ENCODE results near the gene INPP5D. TPM values are rescaled to one million over a fixed set of nuclear protein-coding genes. Genes with fewer than 3 reads are reported as not detected.

The INPP5D gene
- total RNA-seq, 4 donors from 2014 or later, result 22.8 to 55.3 (median 42.1) TPM

DNA sequence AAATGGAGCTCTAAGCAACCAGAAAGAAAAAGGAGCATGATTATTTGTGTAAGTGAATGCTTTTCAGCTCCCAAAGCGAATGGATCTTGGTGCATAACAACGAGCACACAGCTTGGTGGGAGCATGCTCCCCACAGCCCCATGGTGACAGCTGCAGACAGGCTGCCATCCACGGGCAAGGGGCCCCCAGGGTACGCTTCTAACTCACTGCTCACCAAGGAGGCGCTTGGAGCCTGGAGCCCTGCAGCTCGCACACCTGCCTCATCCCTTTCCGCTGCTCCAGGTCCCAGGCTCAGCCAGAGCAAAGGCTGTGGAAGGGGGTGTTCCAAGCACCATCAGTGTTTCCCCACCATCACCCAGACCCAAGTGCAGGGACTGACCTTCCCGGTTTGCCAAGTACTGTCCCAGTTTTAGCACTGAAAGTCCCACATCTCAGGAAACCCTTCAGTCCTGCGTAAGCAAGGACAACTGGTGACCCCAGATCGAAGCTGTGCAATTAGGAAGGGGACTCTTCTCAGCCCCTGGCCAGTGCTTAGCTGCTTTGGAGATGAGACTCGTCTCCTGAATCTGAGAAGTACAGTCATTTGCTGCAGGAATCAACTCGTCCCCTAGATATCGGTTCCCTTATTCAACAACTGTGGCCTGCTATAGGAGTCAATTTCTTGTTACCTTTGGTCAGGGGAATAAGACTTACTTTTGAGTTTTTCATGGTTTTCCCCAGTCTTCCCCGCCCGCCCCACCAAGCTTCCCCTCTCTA, 141.3 kb downstream of the INPP5D start:
- no peak for TF ChIP-seq POLR2A (IDR thresholded peaks at IDR 0.05)
- no peak for DNase-seq (ENCODE audit: low spot score in 2 of 2)
- 75 to 84% methylated on average over 15 of the region's 15 CpGs for WGBS, 2 donors

GRCh38 chr2:233202531-233202944, 142.4 kb downstream of the INPP5D start:
- WGBS, 2 donors, result 69 to 78% methylated on average over 5 of the region's 5 CpGs

More for the DNA sequence above, 141.3 kb downstream of the INPP5D start:
- Histone ChIP-seq H3K36me3 (peaks cover 0 to 27% (median 0%) of the 10 kb centered on the region in 3 donors), H3K27me3 (no peaks in the 10 kb centered on the region), H3K27ac (no peak overlapping the region), H3K4me3 (no peak overlapping the region), H3K4me1 (no peaks in the 10 kb centered on the region), H3K9me3 (peaks cover 0 to 23% (median 0%) of the 10 kb centered on the region in 4 donors)

DNA sequence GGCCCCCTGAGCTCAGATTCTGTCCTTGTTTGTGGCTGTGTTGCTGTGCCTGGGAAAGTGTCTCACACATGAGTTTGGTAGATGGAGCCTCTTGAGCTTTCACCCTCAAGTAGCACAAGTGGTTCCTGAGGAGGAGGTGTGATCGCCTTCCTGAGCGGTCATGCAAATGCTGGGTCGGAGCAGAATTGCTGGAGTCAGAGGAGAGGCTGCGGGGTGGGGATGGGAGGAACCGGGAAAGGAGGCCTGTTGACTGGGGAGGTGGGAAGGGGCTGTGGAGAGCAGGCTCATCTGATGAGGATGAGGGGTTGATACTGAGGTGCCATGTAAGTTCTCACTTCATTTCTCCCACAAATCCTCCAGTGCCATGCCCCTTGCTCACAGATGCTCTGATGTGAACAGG, 142.9 kb downstream of the INPP5D start:
- Histone ChIP-seq H3K27ac (no peak overlapping the region), H3K4me3 (no peak overlapping the region), H3K36me3 (peaks cover 0 to 27% (median 0%) of the 10 kb centered on the region in 3 donors), H3K9me3 (peaks cover 0 to 23% (median 0%) of the 10 kb centered on the region in 4 donors), H3K4me1 (peaks cover 0 to 4% (median 0%) of the 10 kb centered on the region in 4 donors), H3K27me3 (no peaks in the 10 kb centered on the region)
- TF ChIP-seq, protein P1, sequence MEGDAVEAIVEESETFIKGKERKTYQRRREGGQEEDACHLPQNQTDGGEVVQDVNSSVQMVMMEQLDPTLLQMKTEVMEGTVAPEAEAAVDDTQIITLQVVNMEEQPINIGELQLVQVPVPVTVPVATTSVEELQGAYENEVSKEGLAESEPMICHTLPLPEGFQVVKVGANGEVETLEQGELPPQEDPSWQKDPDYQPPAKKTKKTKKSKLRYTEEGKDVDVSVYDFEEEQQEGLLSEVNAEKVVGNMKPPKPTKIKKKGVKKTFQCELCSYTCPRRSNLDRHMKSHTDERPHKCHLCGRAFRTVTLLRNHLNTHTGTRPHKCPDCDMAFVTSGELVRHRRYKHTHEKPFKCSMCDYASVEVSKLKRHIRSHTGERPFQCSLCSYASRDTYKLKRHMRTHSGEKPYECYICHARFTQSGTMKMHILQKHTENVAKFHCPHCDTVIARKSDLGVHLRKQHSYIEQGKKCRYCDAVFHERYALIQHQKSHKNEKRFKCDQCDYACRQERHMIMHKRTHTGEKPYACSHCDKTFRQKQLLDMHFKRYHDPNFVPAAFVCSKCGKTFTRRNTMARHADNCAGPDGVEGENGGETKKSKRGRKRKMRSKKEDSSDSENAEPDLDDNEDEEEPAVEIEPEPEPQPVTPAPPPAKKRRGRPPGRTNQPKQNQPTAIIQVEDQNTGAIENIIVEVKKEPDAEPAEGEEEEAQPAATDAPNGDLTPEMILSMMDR (IDR thresholded peaks at IDR 0.05), result no peak
- TF ChIP-seq EP300 (IDR thresholded peaks at IDR 0.05) (no peak), POLR2A (IDR thresholded peaks at IDR 0.05) (no peak)
- 92 to 99% methylated on average over 5 of the region's 5 CpGs for WGBS, 2 donors
- DNase-seq (ENCODE audit: low spot score in 2 of 2), result no peak

More at GRCh38 chr2:233202531-233202944, 142.4 kb downstream of the INPP5D start:
- no peak for TF ChIP-seq POLR2A (IDR thresholded peaks at IDR 0.05)
- TF ChIP-seq, protein P1 (IDR thresholded peaks at IDR 0.05), result no peak
- no peak for TF ChIP-seq EP300 (IDR thresholded peaks at IDR 0.05)
- peaks cover 0 to 27% (median 0%) of the 10 kb centered on the region in 3 donors for H3K36me3 ChIP-seq
- H3K27ac ChIP-seq, result no peak overlapping the region
- H3K4me1 ChIP-seq, result no peaks in the 10 kb centered on the region
- no peak for DNase-seq (ENCODE audit: low spot score in 2 of 2)
- H3K4me3 ChIP-seq, result no peak overlapping the region
- H3K9me3 ChIP-seq, result peaks cover 0 to 23% (median 0%) of the 10 kb centered on the region in 4 donors
- no peaks in the 10 kb centered on the region for H3K27me3 ChIP-seq

- Histone ChIP-seq H3K9me3 (peaks cover 0 to 23% (median 0%) of the 10 kb centered on the region in 4 donors), H3K27me3 (no peaks in the 10 kb centered on the region), H3K4me3 (no peak overlapping the region), H3K27ac (no peak overlapping the region), H3K4me1 (peaks cover 0 to 16% (median 0%) of the 10 kb centered on the region in 4 donors), H3K36me3 (peaks cover 0 to 27% (median 0%) of the 10 kb centered on the region in 3 donors)
- 91% methylated on average over 17 to 44 of the region's 50 CpGs for WGBS, 2 donors
- DNase-seq (ENCODE audit: low spot score in 2 of 2), result no peak
- TF ChIP-seq, protein P1 (IDR thresholded peaks at IDR 0.05), result no peak
- TF ChIP-seq EP300 (IDR thresholded peaks at IDR 0.05) (no peak), POLR2A (IDR thresholded peaks at IDR 0.05) (no peak)
These were observed 144.3 kb downstream of the INPP5D start for GRCh38 chr2:233204286-233204936.

DNA sequence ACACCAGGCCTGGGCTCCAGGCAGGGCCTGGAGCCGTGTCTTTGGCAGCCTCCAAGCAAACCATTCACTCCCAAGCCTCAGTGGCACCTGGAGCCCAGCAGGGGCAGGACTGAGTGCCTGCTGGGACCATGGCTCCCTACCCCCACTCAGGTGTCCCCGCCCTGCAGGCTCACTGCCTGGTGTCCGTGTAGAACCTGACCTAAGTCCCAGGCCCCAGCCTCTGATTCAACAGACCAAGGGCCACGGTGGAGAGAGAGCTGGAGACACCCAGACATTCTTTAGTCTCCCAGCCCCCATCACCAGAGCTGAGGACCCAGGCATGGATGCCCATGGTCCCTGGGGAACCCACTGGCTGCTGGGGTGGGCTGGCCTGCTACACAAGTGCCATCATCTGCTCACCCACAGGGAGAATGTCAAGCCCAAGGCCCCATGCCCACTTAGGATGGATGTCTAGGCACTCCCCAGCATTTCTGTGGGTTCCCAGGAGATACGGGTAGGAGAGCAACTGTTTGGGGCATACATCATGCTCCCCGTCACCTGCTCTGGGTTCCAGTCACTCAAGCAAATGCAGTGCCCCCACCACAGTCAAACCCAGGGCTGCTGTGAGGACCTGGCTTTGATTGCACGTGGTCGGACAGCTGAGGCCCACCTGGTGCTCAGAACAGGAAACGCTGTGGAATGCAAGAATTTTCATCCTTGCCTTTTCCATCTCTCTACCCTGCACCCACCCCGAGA, 148.4 kb downstream of the INPP5D start:
- H3K27me3 ChIP-seq, result no peaks in the 10 kb centered on the region
- no peak overlapping the region for H3K4me3 ChIP-seq
- 79 to 82% methylated on average over 6 of the region's 10 CpGs for WGBS, 2 donors
- TF ChIP-seq EP300 (IDR thresholded peaks at IDR 0.05) (no peak), POLR2A (IDR thresholded peaks at IDR 0.05) (no peak)
- TF ChIP-seq, protein P1 (IDR thresholded peaks at IDR 0.05), result no peak
- H3K36me3 ChIP-seq, result peaks cover 0 to 10% (median 0%) of the 10 kb centered on the region in 3 donors
- peaks cover 0 to 9% (median 0%) of the 10 kb centered on the region in 4 donors for H3K9me3 ChIP-seq
- no peak for DNase-seq (ENCODE audit: low spot score in 2 of 2)
- H3K4me1 ChIP-seq, result peaks cover 0 to 42% (median 7%) of the 10 kb centered on the region in 4 donors
- no peak overlapping the region for H3K27ac ChIP-seq
